Adrenal gland (tissue), 5 donors: ENCODE data around the gene PML.
"Not testable (repeated sequence)": the region's sequence is repeated elsewhere in the genome, so short reads cannot be mapped to it uniquely, and the experiment has no call there.

ENCODE experiments used
- POLR2A ChIP-seq, 2 donors: fragments of 450-650 bp; IDR thresholded peaks; one replicate each; pipeline ENCODE4 v1.6.1; 2017; ENCODE audit warnings: antibody characterized with exemption in 2 of 2, mild to moderate bottlenecking in 2 of 2, moderate library complexity in 1 of 2
- TF ChIP-seq, protein P1 (sequence below), 6 experiments: fragments of 450-650 bp in 4 of 6; fragments of 200-600 bp in 2 of 6; sonication (generic) in 1 of 6; IDR thresholded peaks; 1 replicate in 5 of 6; 2 replicates in 1 of 6; pipeline versions ENCODE4 v1.5.1 to v1.8.0; 2016 to 2021; ENCODE audit warnings: antibody characterized with exemption in 6 of 6, mild to moderate bottlenecking in 2 of 6, moderate library complexity in 1 of 6
- donor health status: DM: no; HTN: no; CAD: no.

DNA sequence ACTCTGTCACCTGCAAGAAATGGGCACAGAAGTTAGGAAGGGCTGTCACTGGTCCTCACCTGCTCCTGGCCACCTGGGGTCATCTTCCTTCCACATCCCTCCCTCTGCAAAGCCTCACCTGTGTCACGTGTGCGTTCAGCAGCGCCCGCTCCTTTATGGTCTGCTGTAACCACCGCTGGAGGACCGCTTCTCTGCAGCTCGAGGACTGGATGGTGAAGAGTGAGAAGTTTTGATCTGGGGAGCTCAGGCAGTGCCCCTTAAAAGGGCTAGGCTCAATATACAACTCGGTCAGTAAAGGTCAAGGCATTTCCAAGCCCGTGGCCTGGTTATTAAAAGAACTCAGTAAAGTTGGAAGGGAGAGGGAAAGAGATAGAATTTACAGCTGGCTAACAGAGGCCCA, 81.3 kb downstream of the PML start:
- TF ChIP-seq, protein P1, sequence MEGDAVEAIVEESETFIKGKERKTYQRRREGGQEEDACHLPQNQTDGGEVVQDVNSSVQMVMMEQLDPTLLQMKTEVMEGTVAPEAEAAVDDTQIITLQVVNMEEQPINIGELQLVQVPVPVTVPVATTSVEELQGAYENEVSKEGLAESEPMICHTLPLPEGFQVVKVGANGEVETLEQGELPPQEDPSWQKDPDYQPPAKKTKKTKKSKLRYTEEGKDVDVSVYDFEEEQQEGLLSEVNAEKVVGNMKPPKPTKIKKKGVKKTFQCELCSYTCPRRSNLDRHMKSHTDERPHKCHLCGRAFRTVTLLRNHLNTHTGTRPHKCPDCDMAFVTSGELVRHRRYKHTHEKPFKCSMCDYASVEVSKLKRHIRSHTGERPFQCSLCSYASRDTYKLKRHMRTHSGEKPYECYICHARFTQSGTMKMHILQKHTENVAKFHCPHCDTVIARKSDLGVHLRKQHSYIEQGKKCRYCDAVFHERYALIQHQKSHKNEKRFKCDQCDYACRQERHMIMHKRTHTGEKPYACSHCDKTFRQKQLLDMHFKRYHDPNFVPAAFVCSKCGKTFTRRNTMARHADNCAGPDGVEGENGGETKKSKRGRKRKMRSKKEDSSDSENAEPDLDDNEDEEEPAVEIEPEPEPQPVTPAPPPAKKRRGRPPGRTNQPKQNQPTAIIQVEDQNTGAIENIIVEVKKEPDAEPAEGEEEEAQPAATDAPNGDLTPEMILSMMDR (IDR thresholded peaks at IDR 0.05) = not testable (repeated sequence)
- not testable (repeated sequence) for TF ChIP-seq POLR2A (IDR thresholded peaks at IDR 0.05)
